Osteocyte (in vitro differentiated cells): ENCODE data around the gene GABPB2. TPM values are rescaled to one million over a fixed set of nuclear protein-coding genes. Genes with fewer than 3 reads are reported as not detected.
"Not testable (repeated sequence)": the region's sequence is repeated elsewhere in the genome, so short reads cannot be mapped to it uniquely, and the experiment has no call there.

Experiments used
- DNase-seq: peaks from one replicate; pipeline ENCODE4 v3.0.0; 2021; ENCODE audit warnings: mixed read lengths; ENCODE audit not compliant: unreplicated experiment; ENCODE audit errors: extremely low spot score
- H3K27ac Mint-ChIP-seq: one replicate; pipeline ENCODE4 v1.8.0; 2021; ENCODE audit warnings: mild to moderate bottlenecking, mixed read lengths; ENCODE audit not compliant: unreplicated experiment
- H3K27me3 Mint-ChIP-seq: one replicate; pipeline ENCODE4 v1.8.0; 2021; ENCODE audit warnings: mixed read lengths; ENCODE audit not compliant: unreplicated experiment
- H3K36me3 Mint-ChIP-seq: one replicate; pipeline ENCODE4 v1.8.0; 2021; ENCODE audit warnings: mixed read lengths; ENCODE audit not compliant: unreplicated experiment
- H3K4me1 Mint-ChIP-seq: one replicate; pipeline ENCODE4 v1.8.0; 2021; ENCODE audit warnings: mixed read lengths; ENCODE audit not compliant: unreplicated experiment
- H3K4me3 Mint-ChIP-seq: one replicate; pipeline ENCODE4 v1.8.0; 2021; ENCODE audit warnings: mild to moderate bottlenecking, moderate library complexity, mixed read lengths; ENCODE audit not compliant: unreplicated experiment
- H3K9me3 Mint-ChIP-seq: one replicate; pipeline ENCODE4 v1.8.0; 2021; ENCODE audit warnings: mixed read lengths; ENCODE audit not compliant: unreplicated experiment
- total RNA-seq: library from RNA; stranded (reverse); gene quantifications from 2 replicates; pipeline ENCODE4 v1.2.1, GENCODE V29; 2021
- TF ChIP-seq, protein P1 (sequence below): fragments of 200-600 bp; sonication (generic); IDR thresholded peaks from 2 replicates; pipeline ENCODE4 v1.5.0; 2021; ENCODE audit warnings: antibody characterized with exemption, mild to moderate bottlenecking, moderate library complexity

The GABPB2 gene
- total RNA-seq, 1 donor from 2014 or later = 11.1 TPM

DNA sequence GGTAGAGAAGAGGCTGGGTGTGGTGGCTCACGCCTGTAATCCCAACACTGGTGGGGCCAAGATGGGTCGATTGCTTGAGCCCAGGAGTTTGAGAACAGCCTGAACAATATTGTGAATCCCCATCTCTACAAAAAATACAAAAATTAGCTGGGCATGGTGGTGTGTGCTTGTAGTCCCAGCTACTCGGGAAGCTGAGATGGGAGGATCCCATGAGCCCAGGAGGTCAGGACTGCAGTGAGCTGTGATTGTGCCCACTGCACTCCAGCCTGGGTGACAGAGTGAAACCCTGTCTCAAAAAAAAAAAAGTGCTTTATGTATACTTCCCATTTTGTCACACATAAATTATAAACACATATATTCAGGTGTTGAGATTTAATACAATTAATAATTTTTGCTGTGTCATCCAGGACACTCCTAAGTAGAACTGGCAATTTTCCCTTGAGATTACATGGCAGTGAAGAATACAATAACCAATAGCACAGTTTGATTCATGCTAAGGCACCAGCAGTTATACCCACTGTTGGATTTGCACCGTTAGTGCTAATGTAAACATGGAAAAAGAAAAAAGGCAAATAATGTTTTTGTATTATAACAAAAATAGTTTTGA, 15.5 kb downstream of the GABPB2 start:
- Mint-ChIP-seq H3K27me3 (no peaks in the 10 kb centered on the region), H3K4me3 (no peak overlapping the region), H3K27ac (no peak overlapping the region), H3K4me1 (no peaks in the 10 kb centered on the region), H3K9me3 (no peaks in the 10 kb centered on the region), H3K36me3 (no peaks in the 10 kb centered on the region)
- TF ChIP-seq, protein P1, sequence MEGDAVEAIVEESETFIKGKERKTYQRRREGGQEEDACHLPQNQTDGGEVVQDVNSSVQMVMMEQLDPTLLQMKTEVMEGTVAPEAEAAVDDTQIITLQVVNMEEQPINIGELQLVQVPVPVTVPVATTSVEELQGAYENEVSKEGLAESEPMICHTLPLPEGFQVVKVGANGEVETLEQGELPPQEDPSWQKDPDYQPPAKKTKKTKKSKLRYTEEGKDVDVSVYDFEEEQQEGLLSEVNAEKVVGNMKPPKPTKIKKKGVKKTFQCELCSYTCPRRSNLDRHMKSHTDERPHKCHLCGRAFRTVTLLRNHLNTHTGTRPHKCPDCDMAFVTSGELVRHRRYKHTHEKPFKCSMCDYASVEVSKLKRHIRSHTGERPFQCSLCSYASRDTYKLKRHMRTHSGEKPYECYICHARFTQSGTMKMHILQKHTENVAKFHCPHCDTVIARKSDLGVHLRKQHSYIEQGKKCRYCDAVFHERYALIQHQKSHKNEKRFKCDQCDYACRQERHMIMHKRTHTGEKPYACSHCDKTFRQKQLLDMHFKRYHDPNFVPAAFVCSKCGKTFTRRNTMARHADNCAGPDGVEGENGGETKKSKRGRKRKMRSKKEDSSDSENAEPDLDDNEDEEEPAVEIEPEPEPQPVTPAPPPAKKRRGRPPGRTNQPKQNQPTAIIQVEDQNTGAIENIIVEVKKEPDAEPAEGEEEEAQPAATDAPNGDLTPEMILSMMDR = no peak
- no peak for DNase-seq

DNA sequence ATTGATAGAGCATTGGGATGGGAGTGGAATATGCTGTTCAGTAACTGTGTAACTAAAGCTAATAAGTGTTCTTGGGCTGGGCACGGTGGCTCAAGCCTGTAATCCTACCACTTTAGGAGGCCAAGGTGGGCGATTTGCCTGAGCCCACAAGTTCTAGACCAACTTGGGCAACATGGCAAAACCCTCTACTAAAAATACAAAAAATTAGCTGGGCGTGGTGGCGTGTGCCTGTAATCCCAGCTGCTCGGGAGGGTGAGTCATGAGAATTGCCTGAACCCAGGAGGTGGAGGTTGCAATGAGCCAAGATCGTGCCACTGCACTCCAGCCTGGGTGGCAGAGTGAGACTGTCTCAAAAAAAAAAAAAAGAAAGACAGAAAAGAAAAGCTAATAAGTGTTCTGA, 26.9 kb downstream of the GABPB2 start:
- not testable (repeated sequence) for H3K4me1 Mint-ChIP-seq, H3K27ac Mint-ChIP-seq, H3K4me3 Mint-ChIP-seq, H3K27me3 Mint-ChIP-seq, H3K36me3 Mint-ChIP-seq, DNase-seq, H3K9me3 Mint-ChIP-seq

DNA sequence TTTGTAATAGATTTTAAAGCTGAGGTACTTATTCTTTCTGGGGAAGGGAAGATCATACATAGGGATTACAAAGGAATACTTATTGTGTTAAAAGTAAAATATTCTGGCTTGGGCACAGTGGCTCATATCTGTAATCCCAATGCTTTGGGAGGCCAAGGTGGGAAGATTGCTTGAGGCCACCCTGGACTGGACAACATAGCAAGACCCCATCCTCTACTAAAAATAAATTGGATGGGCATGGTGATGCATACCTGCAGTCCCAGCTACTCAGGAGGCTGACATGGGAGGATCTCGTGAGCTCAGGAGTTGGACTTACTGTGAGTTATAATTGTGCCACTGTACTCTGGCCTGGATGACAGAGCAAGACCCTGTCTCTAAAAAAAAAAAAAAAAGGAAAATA, 27.6 kb downstream of the GABPB2 start:
- no peaks in the 10 kb centered on the region for H3K9me3 Mint-ChIP-seq
- H3K36me3 Mint-ChIP-seq = peaks cover 5% of the 10 kb centered on the region
- DNase-seq = no peak
- no peak overlapping the region for H3K4me3 Mint-ChIP-seq
- TF ChIP-seq, protein P1 = no peak
- H3K27me3 Mint-ChIP-seq = no peaks in the 10 kb centered on the region
- no peak overlapping the region for H3K27ac Mint-ChIP-seq
- no peaks in the 10 kb centered on the region for H3K4me1 Mint-ChIP-seq

DNA sequence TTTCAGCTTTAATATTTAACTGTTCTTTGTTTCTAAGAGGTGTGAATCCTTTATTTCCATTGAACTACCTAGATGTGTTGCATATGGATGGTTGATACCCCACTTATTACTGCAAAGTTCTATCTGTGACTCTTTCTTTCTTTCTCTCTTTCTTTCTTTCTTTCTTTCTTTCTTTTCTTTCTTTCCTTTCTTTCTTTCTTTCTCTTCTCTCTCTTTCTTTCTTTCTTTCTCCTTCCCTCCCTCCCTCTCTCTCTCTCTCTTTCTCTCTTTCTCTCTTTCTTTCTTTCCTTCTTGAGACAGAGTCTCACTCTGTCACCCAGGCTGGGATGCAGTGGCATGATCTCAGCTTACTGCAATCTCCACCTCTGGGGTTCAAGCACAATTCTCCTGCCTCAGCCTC, 34.1 kb downstream of the GABPB2 start:
- no peak overlapping the region for H3K4me3 Mint-ChIP-seq
- peaks cover 6% of the 10 kb centered on the region for H3K4me1 Mint-ChIP-seq
- TF ChIP-seq, protein P1 = no peak
- H3K36me3 Mint-ChIP-seq = peaks cover 2% of the 10 kb centered on the region
- H3K27me3 Mint-ChIP-seq = no peaks in the 10 kb centered on the region
- DNase-seq = no peak
- H3K27ac Mint-ChIP-seq = no peak overlapping the region
- no peaks in the 10 kb centered on the region for H3K9me3 Mint-ChIP-seq

DNA sequence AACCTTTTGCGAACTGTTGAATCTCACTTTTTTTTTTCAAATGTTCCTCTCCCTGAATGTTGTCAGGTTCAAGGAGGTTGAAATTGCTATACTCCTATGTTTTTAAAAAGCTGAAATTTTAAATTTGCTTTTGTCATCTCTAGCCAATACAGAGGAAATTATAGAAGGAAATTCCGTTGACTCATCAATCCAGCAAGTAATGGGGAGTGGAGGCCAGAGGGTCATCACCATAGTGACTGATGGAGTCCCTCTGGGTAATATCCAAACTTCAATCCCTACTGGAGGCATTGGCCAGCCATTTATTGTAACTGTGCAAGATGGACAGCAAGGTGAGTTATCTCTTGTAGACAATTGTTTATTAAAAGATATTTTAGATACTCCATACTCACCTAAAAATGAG, 36.3 kb downstream of the GABPB2 start:
- Mint-ChIP-seq H3K27ac (no peak overlapping the region), H3K9me3 (no peaks in the 10 kb centered on the region), H3K4me1 (peaks cover 6% of the 10 kb centered on the region), H3K36me3 (peaks cover 4% of the 10 kb centered on the region), H3K27me3 (no peaks in the 10 kb centered on the region), H3K4me3 (no peak overlapping the region)
- no peak for DNase-seq
- TF ChIP-seq, protein P1 = no peak

DNA sequence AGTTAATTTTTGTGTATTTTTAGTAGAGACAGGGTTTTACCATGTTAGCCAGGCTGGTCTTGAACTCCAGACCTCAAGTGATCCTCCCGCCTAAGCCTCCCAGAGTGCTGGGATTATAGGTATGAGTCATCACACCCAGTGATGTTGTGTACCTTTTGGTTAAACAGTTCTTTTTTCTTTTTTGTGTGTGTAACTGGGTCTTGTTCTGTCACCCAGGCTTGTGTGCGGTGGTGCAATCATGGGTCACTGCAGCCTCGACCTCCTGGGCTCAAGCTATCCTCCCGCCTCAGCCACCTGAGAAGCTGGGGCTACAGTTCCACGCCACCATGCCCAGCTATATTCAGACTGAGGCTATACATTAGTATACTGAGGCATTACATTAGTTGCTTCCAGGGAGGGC, 37.8 kb downstream of the GABPB2 start:
- no peak overlapping the region for H3K4me3 Mint-ChIP-seq
- H3K27me3 Mint-ChIP-seq = no peaks in the 10 kb centered on the region
- H3K4me1 Mint-ChIP-seq = peaks cover 6% of the 10 kb centered on the region
- no peak overlapping the region for H3K27ac Mint-ChIP-seq
- DNase-seq = no peak
- TF ChIP-seq, protein P1 = no peak
- H3K9me3 Mint-ChIP-seq = no peaks in the 10 kb centered on the region
- H3K36me3 Mint-ChIP-seq = peaks cover 4% of the 10 kb centered on the region
